ENCODE measurements around the gene ST3GAL3.

The ST3GAL3 gene

DNA sequence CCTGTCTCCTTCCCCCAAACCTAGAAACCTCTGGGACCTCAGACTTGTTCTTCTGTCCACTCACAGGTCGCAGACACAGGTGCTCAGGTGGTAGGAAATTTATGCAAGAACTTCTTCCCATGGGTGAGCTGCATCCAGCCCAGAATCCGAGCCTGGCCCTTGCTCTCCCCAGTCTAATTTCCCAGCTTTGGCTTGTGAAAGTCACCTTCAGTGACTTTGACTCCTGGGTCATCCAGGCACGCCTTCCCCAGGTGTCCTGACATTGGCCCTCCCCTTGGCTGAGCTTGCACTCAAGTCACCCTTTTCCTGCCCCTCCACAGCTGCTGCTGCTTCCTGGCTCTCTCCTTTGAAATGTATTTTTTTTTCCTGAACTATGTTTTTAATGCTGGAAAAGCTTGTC lies 246.0 kb downstream of the ST3GAL3 start:
- Histone ChIP-seq H3K9ac (ENCODE audit: low read depth in 1 of 2, low read length in 2 of 2) (no peak overlapping the region), H3K9me3 (ENCODE audit: control insufficient read depth in 1 of 2, low read length in 2 of 2) (no peaks in the 10 kb centered on the region), H3K36me3 (ENCODE audit: control insufficient read depth in 1 of 2, insufficient read depth in 2 of 2, low read length in 2 of 2) (peaks cover 4 to 35% of the 10 kb centered on the region in 2 donors), H3K4me3 (ENCODE audit: low read depth in 1 of 2, low read length in 2 of 2) (no peak overlapping the region), H3K27me3 (ENCODE audit: control insufficient read depth in 1 of 2, insufficient read depth in 2 of 2, low read length in 2 of 2) (no peaks in the 10 kb centered on the region), H3K27ac (ENCODE audit: low read depth, low read length) (no peak overlapping the region), H3K4me1 (ENCODE audit: control insufficient read depth in 1 of 2, insufficient read depth in 2 of 2, low read length in 2 of 2) (peaks cover 6 to 9% of the 10 kb centered on the region in 2 donors)

DNA sequence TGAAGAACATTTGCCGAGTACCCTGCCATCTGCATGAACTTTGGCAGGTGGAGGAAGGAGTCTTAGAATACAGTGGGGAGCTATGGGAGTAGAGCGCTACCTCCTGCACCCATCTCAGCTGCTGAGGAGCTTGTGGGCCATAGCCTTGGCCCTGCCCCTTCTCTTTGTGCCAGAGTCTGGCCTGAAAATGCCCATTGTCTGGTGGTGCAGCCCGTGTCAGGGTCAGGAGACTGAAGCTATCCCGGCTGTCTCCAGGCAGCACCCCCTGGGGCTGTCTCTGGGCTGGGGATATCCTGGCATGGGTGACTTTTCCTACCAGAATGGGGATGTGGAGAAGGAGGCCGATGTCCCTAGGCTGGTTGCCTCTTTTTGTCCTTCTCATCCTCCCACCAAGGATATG lies 246.7 kb downstream of the ST3GAL3 start:
- H3K9ac ChIP-seq (ENCODE audit: low read depth in 1 of 2, low read length in 2 of 2): no peak overlapping the region

DNA sequence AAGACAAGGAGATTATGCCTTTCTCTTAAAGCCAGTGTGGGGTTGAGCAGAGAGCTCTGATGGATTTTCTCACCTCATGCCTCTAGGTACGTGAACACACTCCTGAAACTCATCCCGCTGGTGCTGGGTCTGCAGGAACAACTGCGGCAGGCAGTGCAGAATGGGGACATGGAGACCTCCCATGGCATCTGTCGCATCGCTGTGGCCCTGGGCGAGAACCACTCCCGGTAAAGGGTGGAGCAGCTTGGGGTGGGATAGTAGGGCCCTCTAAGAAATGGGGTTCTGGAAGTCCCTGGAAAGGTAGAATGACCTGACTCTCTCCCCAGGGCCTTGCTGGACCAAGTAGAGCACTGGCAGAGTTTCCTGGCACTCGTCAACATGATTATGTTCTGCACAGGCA lies 248.9 kb downstream of the ST3GAL3 start:
- no peak overlapping the region for H3K9ac ChIP-seq (ENCODE audit: low read depth in 1 of 2, low read length in 2 of 2)
- H3K4me3 ChIP-seq (ENCODE audit: low read depth in 1 of 2, low read length in 2 of 2): no peak overlapping the region
- peaks cover 22 to 53% of the 10 kb centered on the region in 2 donors for H3K36me3 ChIP-seq (ENCODE audit: control insufficient read depth in 1 of 2, insufficient read depth in 2 of 2, low read length in 2 of 2)
- no peaks in the 10 kb centered on the region for H3K27me3 ChIP-seq (ENCODE audit: control insufficient read depth in 1 of 2, insufficient read depth in 2 of 2, low read length in 2 of 2)
- H3K27ac ChIP-seq (ENCODE audit: low read depth, low read length): no peak overlapping the region
- H3K9me3 ChIP-seq (ENCODE audit: control insufficient read depth in 1 of 2, low read length in 2 of 2): no peaks in the 10 kb centered on the region
- H3K4me1 ChIP-seq (ENCODE audit: control insufficient read depth in 1 of 2, insufficient read depth in 2 of 2, low read length in 2 of 2): no peaks in the 10 kb centered on the region

More for the DNA sequence above, 246.7 kb downstream of the ST3GAL3 start:
- H3K27ac ChIP-seq (ENCODE audit: low read depth, low read length): no peak overlapping the region
- H3K4me1 ChIP-seq (ENCODE audit: control insufficient read depth in 1 of 2, insufficient read depth in 2 of 2, low read length in 2 of 2): peaks cover 0 to 2% of the 10 kb centered on the region in 2 donors
- peaks cover 8 to 42% of the 10 kb centered on the region in 2 donors for H3K36me3 ChIP-seq (ENCODE audit: control insufficient read depth in 1 of 2, insufficient read depth in 2 of 2, low read length in 2 of 2)
- H3K9me3 ChIP-seq (ENCODE audit: control insufficient read depth in 1 of 2, low read length in 2 of 2): no peaks in the 10 kb centered on the region
- H3K4me3 ChIP-seq (ENCODE audit: low read depth in 1 of 2, low read length in 2 of 2): no peak overlapping the region
- H3K27me3 ChIP-seq (ENCODE audit: control insufficient read depth in 1 of 2, insufficient read depth in 2 of 2, low read length in 2 of 2): no peaks in the 10 kb centered on the region

DNA sequence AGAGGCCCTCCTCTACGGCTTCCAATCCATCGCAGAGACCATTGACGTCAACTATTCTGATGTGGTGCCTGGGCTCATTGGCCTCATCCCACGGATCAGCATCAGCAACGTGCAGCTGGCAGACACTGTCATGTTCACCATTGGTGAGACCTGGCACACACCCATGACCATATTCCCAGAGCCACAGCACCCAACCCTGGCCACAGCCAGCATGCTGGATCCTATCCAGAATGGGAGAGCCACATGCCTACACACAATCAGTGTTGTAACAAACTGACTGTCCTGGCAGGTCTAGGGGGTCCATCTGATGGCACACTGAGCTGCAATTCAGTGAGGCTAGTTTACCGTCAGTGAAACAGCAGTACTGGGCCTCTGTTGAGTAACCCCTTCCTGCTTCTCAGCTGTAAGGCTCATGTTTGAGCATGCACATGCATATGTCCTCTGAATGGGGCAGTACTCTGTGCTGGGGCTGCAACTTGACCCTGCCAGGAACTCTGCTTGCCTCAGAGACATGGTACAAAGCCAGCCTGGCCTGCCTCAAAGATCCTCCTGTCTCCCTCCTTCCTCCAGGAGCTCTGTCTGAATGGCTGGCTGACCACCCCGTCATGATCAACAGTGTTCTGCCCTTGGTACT lies 250.2 kb downstream of the ST3GAL3 start:
- no peak overlapping the region for H3K9ac ChIP-seq (ENCODE audit: low read depth in 1 of 2, low read length in 2 of 2)
- no peaks in the 10 kb centered on the region for H3K4me1 ChIP-seq (ENCODE audit: control insufficient read depth in 1 of 2, insufficient read depth in 2 of 2, low read length in 2 of 2)
- H3K9me3 ChIP-seq (ENCODE audit: control insufficient read depth in 1 of 2, low read length in 2 of 2): no peaks in the 10 kb centered on the region
- H3K4me3 ChIP-seq (ENCODE audit: low read depth in 1 of 2, low read length in 2 of 2): no peak overlapping the region
- no peak overlapping the region for H3K27ac ChIP-seq (ENCODE audit: low read depth, low read length)
- peaks cover 25 to 53% of the 10 kb centered on the region in 2 donors for H3K36me3 ChIP-seq (ENCODE audit: control insufficient read depth in 1 of 2, insufficient read depth in 2 of 2, low read length in 2 of 2)
- no peaks in the 10 kb centered on the region for H3K27me3 ChIP-seq (ENCODE audit: control insufficient read depth in 1 of 2, insufficient read depth in 2 of 2, low read length in 2 of 2)

GRCh38 chr1:43958351-43959255 lies 251.3 kb downstream of the ST3GAL3 start:
- no peak overlapping the region for H3K9ac ChIP-seq (ENCODE audit: low read depth in 1 of 2, low read length in 2 of 2)
- no peak overlapping the region for H3K27ac ChIP-seq (ENCODE audit: low read depth, low read length)
- H3K9me3 ChIP-seq (ENCODE audit: control insufficient read depth in 1 of 2, low read length in 2 of 2): no peaks in the 10 kb centered on the region
- H3K36me3 ChIP-seq (ENCODE audit: control insufficient read depth in 1 of 2, insufficient read depth in 2 of 2, low read length in 2 of 2): peaks cover 25 to 62% of the 10 kb centered on the region in 2 donors
- H3K4me3 ChIP-seq (ENCODE audit: low read depth in 1 of 2, low read length in 2 of 2): no peak overlapping the region
- H3K4me1 ChIP-seq (ENCODE audit: control insufficient read depth in 1 of 2, insufficient read depth in 2 of 2, low read length in 2 of 2): no peaks in the 10 kb centered on the region
- H3K27me3 ChIP-seq (ENCODE audit: control insufficient read depth in 1 of 2, insufficient read depth in 2 of 2, low read length in 2 of 2): no peaks in the 10 kb centered on the region

- no peak overlapping the region for H3K4me3 ChIP-seq (ENCODE audit: low read depth in 1 of 2, low read length in 2 of 2)
- no peak overlapping the region for H3K9ac ChIP-seq (ENCODE audit: low read depth in 1 of 2, low read length in 2 of 2)
- H3K9me3 ChIP-seq (ENCODE audit: control insufficient read depth in 1 of 2, low read length in 2 of 2): no peaks in the 10 kb centered on the region
- peaks cover 29 to 70% of the 10 kb centered on the region in 2 donors for H3K36me3 ChIP-seq (ENCODE audit: control insufficient read depth in 1 of 2, insufficient read depth in 2 of 2, low read length in 2 of 2)
- H3K27me3 ChIP-seq (ENCODE audit: control insufficient read depth in 1 of 2, insufficient read depth in 2 of 2, low read length in 2 of 2): no peaks in the 10 kb centered on the region
- H3K4me1 ChIP-seq (ENCODE audit: control insufficient read depth in 1 of 2, insufficient read depth in 2 of 2, low read length in 2 of 2): no peaks in the 10 kb centered on the region
- H3K27ac ChIP-seq (ENCODE audit: low read depth, low read length): no peak overlapping the region
These were observed 253.5 kb downstream of the ST3GAL3 start for GRCh38 chr1:43960798-43961197.

DNA sequence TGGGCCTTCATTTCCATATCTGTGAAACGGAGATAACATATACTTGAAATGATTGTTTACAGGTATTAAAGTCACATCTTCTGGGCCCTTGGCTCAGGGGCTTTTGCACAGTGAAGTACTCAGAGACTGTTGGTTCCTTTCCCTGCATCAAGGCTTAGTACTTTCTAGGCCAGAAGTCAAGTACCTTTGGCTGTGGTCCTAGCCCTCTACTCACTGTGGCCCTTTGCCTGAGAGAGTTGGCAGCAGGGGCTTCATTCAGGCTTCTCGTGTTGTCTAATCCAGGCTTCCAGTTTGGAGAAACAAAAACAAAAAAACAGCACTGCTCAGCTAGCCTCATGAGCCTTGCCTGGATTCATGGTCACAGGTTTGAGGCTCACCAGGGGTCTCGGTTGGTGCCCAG lies 254.4 kb downstream of the ST3GAL3 start:
- H3K36me3 ChIP-seq (ENCODE audit: control insufficient read depth in 1 of 2, insufficient read depth in 2 of 2, low read length in 2 of 2): peaks cover 29 to 67% of the 10 kb centered on the region in 2 donors
- H3K9me3 ChIP-seq (ENCODE audit: control insufficient read depth in 1 of 2, low read length in 2 of 2): no peaks in the 10 kb centered on the region
- H3K4me3 ChIP-seq (ENCODE audit: low read depth in 1 of 2, low read length in 2 of 2): no peak overlapping the region
- H3K9ac ChIP-seq (ENCODE audit: low read depth in 1 of 2, low read length in 2 of 2): no peak overlapping the region
- no peaks in the 10 kb centered on the region for H3K27me3 ChIP-seq (ENCODE audit: control insufficient read depth in 1 of 2, insufficient read depth in 2 of 2, low read length in 2 of 2)
- H3K27ac ChIP-seq (ENCODE audit: low read depth, low read length): no peak overlapping the region
- no peaks in the 10 kb centered on the region for H3K4me1 ChIP-seq (ENCODE audit: control insufficient read depth in 1 of 2, insufficient read depth in 2 of 2, low read length in 2 of 2)

DNA sequence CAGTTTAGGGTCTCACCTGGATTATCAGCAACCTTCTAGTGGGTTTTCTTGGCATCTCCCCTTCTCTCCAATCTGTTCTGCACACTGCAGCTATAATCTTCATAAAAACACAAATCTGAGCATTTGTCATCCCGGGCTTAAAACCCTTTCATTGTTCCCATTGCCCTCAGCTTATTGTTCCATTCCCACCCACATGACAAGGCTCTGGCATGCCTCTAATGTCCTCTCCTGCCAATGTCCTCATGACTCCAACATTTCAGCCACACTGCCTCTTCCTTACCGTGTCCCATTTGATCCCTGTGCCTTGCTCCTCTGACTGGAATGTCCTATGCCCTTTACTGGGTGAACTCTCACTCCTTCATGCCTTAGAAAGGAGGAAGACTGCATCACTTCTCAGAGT lies 255.0 kb downstream of the ST3GAL3 start:
- Histone ChIP-seq H3K9ac (ENCODE audit: low read depth in 1 of 2, low read length in 2 of 2) (no peak overlapping the region), H3K4me1 (ENCODE audit: control insufficient read depth in 1 of 2, insufficient read depth in 2 of 2, low read length in 2 of 2) (no peaks in the 10 kb centered on the region), H3K9me3 (ENCODE audit: control insufficient read depth in 1 of 2, low read length in 2 of 2) (no peaks in the 10 kb centered on the region), H3K4me3 (ENCODE audit: low read depth in 1 of 2, low read length in 2 of 2) (no peak overlapping the region), H3K36me3 (ENCODE audit: control insufficient read depth in 1 of 2, insufficient read depth in 2 of 2, low read length in 2 of 2) (peaks cover 27 to 61% of the 10 kb centered on the region in 2 donors), H3K27ac (ENCODE audit: low read depth, low read length) (no peak overlapping the region), H3K27me3 (ENCODE audit: control insufficient read depth in 1 of 2, insufficient read depth in 2 of 2, low read length in 2 of 2) (no peaks in the 10 kb centered on the region)

- Histone ChIP-seq H3K27ac (ENCODE audit: low read depth, low read length) (no peak overlapping the region), H3K4me1 (ENCODE audit: control insufficient read depth in 1 of 2, insufficient read depth in 2 of 2, low read length in 2 of 2) (no peaks in the 10 kb centered on the region), H3K36me3 (ENCODE audit: control insufficient read depth in 1 of 2, insufficient read depth in 2 of 2, low read length in 2 of 2) (peaks cover 25 to 58% of the 10 kb centered on the region in 2 donors), H3K27me3 (ENCODE audit: control insufficient read depth in 1 of 2, insufficient read depth in 2 of 2, low read length in 2 of 2) (no peaks in the 10 kb centered on the region), H3K9me3 (ENCODE audit: control insufficient read depth in 1 of 2, low read length in 2 of 2) (no peaks in the 10 kb centered on the region), H3K4me3 (ENCODE audit: low read depth in 1 of 2, low read length in 2 of 2) (no peak overlapping the region), H3K9ac (ENCODE audit: low read depth in 1 of 2, low read length in 2 of 2) (no peak overlapping the region)
These were observed 255.7 kb downstream of the ST3GAL3 start for GRCh38 chr1:43963006-43963405.

- Histone ChIP-seq H3K4me1 (ENCODE audit: control insufficient read depth in 1 of 2, insufficient read depth in 2 of 2, low read length in 2 of 2) (no peaks in the 10 kb centered on the region), H3K4me3 (ENCODE audit: low read depth in 1 of 2, low read length in 2 of 2) (no peak overlapping the region), H3K9ac (ENCODE audit: low read depth in 1 of 2, low read length in 2 of 2) (no peak overlapping the region), H3K27me3 (ENCODE audit: control insufficient read depth in 1 of 2, insufficient read depth in 2 of 2, low read length in 2 of 2) (no peaks in the 10 kb centered on the region), H3K9me3 (ENCODE audit: control insufficient read depth in 1 of 2, low read length in 2 of 2) (no peaks in the 10 kb centered on the region), H3K36me3 (ENCODE audit: control insufficient read depth in 1 of 2, insufficient read depth in 2 of 2, low read length in 2 of 2) (peaks cover 22 to 49% of the 10 kb centered on the region in 2 donors), H3K27ac (ENCODE audit: low read depth, low read length) (no peak overlapping the region)
These were observed 256.6 kb downstream of the ST3GAL3 start for GRCh38 chr1:43963890-43964289.
